ENCODE measurements around the gene KCTD11.

- TF ChIP-seq CTCF (IDR thresholded peaks at IDR 0.05 in 4 of 5, conservative IDR thresholded peaks at IDR 0.05 in 1 of 5): no peak
- no peak for TF ChIP-seq POLR2A (IDR thresholded peaks at IDR 0.05)
Measured at GRCh38 chr17:7352910-7353635, 1.1 kb downstream of the KCTD11 start.

All from gastrocnemius medialis (tissue), 4 donors.